Activated CD8-positive, alpha-beta memory T cell treated with anti-CD3 and anti-CD28 coated beads, Interleukin-2, amount 10 ng/mL, durations not matched to agents 7 days and 5 days (primary cell): ENCODE data around the gene GFER. TPM values are rescaled to one million over a fixed set of nuclear protein-coding genes. Genes with fewer than 3 reads are reported as not detected.

Source experiments
- ATAC-seq: fragments of 150-1000 bp; cut with Tn5 transposase; one replicate; pipeline ENCODE4 v1.10.0; 2021; ENCODE audit warnings: moderate library complexity
- CTCF ChIA-PET: fragments of 350-600 bp; sonication (Branson Sonifier 250); formaldehyde crosslinking; loops from one replicate; lab custom pipeline; 2021; ENCODE audit warnings: antibody characterized with exemption; lab: Charles Lee
- DNase-seq: peaks from one replicate; pipeline ENCODE4 v3.0.0-alpha.2; 2020
- H3K27ac Mint-ChIP-seq: one replicate; pipeline ENCODE4 v1.8.0; 2021; ENCODE audit warnings: mild to moderate bottlenecking, mixed read lengths
- H3K27me3 Mint-ChIP-seq: one replicate; pipeline ENCODE4 v1.8.0; 2021; ENCODE audit warnings: mixed read lengths
- H3K36me3 Mint-ChIP-seq: one replicate; pipeline ENCODE4 v1.8.0; 2021; ENCODE audit warnings: mild to moderate bottlenecking, mixed read lengths
- H3K4me1 Mint-ChIP-seq: one replicate; pipeline ENCODE4 v1.8.0; 2021; ENCODE audit warnings: mixed read lengths
- H3K4me3 Mint-ChIP-seq: one replicate; pipeline ENCODE4 v1.8.0; 2021; ENCODE audit warnings: mild to moderate bottlenecking, moderate library complexity, mixed read lengths
- H3K9me3 Mint-ChIP-seq: one replicate; pipeline ENCODE4 v1.8.0; 2022; ENCODE audit warnings: low read depth, mixed read lengths
- total RNA-seq, 2 experiments: library from RNA; stranded (reverse); gene quantifications; one replicate each; pipeline ENCODE4 v1.2.3, GENCODE V29; 2021

The GFER gene
- total RNA-seq, 2 experiments from 2014 or later = 33.5 to 40.9 TPM

DNA sequence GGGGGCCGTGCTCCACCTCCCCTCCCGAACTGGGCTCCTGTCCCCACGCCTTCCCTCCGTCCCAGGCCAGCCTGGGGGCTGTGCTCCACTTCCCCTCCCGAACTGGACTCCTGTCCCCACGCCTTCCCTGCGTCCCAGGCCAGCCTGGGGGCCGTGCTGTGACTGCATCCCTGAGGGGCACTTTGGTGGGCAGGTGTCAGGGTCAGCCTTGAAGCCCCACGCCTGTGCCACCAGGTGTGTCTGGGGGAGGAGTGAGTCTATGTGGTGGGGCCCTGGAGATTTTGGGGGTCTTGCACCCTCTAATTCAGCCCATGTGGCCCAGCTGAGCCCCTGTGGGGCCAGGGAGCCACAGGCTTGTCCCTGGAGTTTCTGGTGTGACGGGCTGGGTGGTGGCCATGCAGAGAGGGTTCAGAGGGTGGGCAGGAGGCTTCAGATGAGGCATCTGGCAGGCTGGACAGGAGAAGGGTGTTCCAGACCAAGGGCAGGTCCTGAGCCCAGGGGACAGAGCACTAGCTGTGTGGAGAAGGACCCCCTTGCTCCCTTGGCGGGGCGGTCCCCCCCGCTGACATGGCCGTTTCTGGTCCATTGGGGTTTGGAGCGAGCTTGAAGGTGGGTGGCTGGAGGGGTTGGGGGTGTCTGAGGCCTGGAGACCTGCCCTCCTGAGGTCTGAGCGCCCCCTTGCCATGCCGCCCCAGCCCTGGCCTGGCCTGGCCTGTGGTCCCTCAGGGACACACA lies 50.9 kb downstream of the GFER start:
- ATAC-seq (no peak), DNase-seq (no peak)
- no peak overlapping the region for H3K4me3 Mint-ChIP-seq
- no peaks in the 10 kb centered on the region for H3K9me3 Mint-ChIP-seq
- no peaks in the 10 kb centered on the region for H3K27me3 Mint-ChIP-seq
- H3K27ac Mint-ChIP-seq = no peak overlapping the region
- CTCF ChIA-PET = no interaction called here
- no peaks in the 10 kb centered on the region for H3K36me3 Mint-ChIP-seq
- no peaks in the 10 kb centered on the region for H3K4me1 Mint-ChIP-seq

- CTCF ChIA-PET = no interaction called here
- no peak overlapping the region for H3K27ac Mint-ChIP-seq
- no peak for DNase-seq
Measured at GRCh38 chr16:2035431-2036199, 51.6 kb downstream of the GFER start.

DNA sequence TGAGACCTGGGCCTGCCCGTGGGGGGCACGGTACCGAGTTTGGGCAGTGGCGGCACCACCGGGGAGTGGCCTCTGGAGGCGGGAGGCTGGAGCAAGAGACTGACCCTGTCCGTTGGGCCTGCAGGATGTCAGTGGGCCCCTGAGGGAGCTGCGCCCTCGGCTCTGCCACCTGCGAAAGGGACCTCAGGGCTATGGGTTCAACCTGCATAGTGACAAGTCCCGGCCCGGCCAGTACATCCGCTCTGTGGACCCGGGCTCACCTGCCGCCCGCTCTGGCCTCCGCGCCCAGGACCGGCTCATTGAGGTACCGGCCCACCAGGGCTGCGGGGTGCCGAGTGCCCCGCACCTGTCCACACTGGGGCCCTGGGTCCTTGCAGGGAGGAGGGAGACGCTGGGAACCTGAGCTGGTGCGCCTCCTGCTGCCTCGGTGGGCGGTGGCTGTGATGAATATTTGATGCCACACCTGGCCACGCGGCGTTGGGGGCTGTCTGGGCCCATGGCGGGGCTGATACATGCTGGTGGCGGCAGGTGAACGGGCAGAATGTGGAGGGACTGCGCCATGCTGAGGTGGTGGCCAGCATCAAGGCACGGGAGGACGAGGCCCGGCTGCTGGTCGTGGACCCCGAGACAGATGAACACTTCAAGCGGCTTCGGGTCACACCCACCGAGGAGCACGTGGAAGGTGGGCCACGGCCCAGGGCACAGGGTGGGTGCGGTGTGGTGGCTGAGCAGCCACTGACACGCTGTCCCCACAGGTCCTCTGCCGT lies 52.4 kb downstream of the GFER start:
- CTCF ChIA-PET = no interaction called here

More at GRCh38 chr16:2035431-2036199, 51.6 kb downstream of the GFER start:
- H3K4me3 Mint-ChIP-seq = no peak overlapping the region
- no peaks in the 10 kb centered on the region for H3K36me3 Mint-ChIP-seq
- H3K27me3 Mint-ChIP-seq = no peaks in the 10 kb centered on the region
- H3K4me1 Mint-ChIP-seq = no peaks in the 10 kb centered on the region
- no peak for ATAC-seq
- H3K9me3 Mint-ChIP-seq = no peaks in the 10 kb centered on the region

DNA sequence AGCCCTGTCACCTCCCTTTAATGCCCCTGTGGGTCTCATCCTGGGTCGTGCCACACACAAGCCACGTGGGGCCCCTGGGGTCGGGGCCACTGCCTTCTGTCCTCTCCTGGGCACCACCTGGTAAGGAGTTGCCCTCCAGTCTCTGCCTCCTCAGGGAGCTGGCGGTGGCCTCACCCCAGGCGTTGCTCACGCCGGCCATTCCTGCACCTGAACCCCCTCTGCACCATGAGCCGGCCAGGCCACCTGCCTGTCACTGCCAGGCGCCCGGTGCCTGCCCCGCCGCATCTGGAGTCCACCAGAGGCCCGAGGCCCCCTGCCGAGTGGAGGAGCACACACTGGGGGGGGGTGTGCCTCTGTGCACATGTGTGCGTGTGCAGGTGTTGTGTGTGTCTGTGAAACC lies 53.1 kb downstream of the GFER start:
- no peaks in the 10 kb centered on the region for H3K27me3 Mint-ChIP-seq
- H3K36me3 Mint-ChIP-seq = no peaks in the 10 kb centered on the region
- H3K27ac Mint-ChIP-seq = no peak overlapping the region
- ATAC-seq (no peak), DNase-seq (no peak)
- H3K9me3 Mint-ChIP-seq = no peaks in the 10 kb centered on the region
- CTCF ChIA-PET = no interaction called here
- H3K4me3 Mint-ChIP-seq = no peak overlapping the region
- no peaks in the 10 kb centered on the region for H3K4me1 Mint-ChIP-seq

More for the DNA sequence above, 52.4 kb downstream of the GFER start:
- Mint-ChIP-seq H3K36me3 (no peaks in the 10 kb centered on the region), H3K27ac (no peak overlapping the region), H3K9me3 (no peaks in the 10 kb centered on the region), H3K4me1 (no peaks in the 10 kb centered on the region), H3K27me3 (no peaks in the 10 kb centered on the region), H3K4me3 (no peak overlapping the region)
- DNase-seq (no peak), ATAC-seq (no peak)

Other genes starting within 250 kb of the GFER start
- 10 to 100 TPM; 46.0 to 50.4 TPM for gene NME3, start 212.7 kb upstream of the GFER start, total RNA-seq
- gene EME2, start 211.4 kb upstream of the GFER start, total RNA-seq = 10 to 100 TPM; 22.3 to 34.6 TPM
- gene MRPS34, start 211.1 kb upstream of the GFER start, total RNA-seq = 100 to 1,000 TPM; 134 to 154 TPM
- gene SPSB3, start 201.6 kb upstream of the GFER start, total RNA-seq = 10 to 100 TPM; 35.7 to 36.5 TPM
- gene NUBP2, start 201.2 kb upstream of the GFER start, total RNA-seq = 10 to 100 TPM; 52.5 to 64.0 TPM
- gene IGFALS, start 190.5 kb upstream of the GFER start, total RNA-seq = not detected
- 10 to 100 TPM; 44.1 to 44.2 TPM for gene HAGH, start 157.4 kb upstream of the GFER start, total RNA-seq
- gene FAHD1, start 157.0 kb upstream of the GFER start, total RNA-seq = 10 to 100 TPM; 11.3 to 12.9 TPM
- not detected for gene MEIOB, start 112.0 kb upstream of the GFER start, total RNA-seq
- not detected for gene HS3ST6, start 65.8 kb upstream of the GFER start, total RNA-seq
- gene MSRB1, start 41.0 kb upstream of the GFER start, total RNA-seq = 10 to 100 TPM; 14.5 to 19.8 TPM
- gene RPL3L, start 29.5 kb upstream of the GFER start, total RNA-seq = under 1 TPM in 1 of 2 experiments, not detected in 1; 0.42 TPM
- gene NDUFB10, start 24.7 kb upstream of the GFER start, total RNA-seq = 100 to 1,000 TPM; 148 to 158 TPM
- 1,000 to 10,000 TPM; 2,823 to 3,048 TPM for gene RPS2, start 19.4 kb upstream of the GFER start, total RNA-seq
- not detected for gene RNF151, start 17.3 kb upstream of the GFER start, total RNA-seq
- 10 to 100 TPM; 41.9 to 42.3 TPM for gene TBL3, start 12.1 kb upstream of the GFER start, total RNA-seq
- under 1 TPM in 1 of 2 experiments, not detected in 1; 0.26 TPM for gene NOXO1, start 2.7 kb upstream of the GFER start, total RNA-seq
- gene SYNGR3, start 5.8 kb downstream of the GFER start, total RNA-seq = 10 to 100 TPM in 1 of 2 experiments, 1 to 10 TPM in 1; 6.4 to 17.6 TPM
- gene ZNF598, start 25.6 kb downstream of the GFER start, total RNA-seq = 10 to 100 TPM; 76.2 to 94.5 TPM
- 1 to 10 TPM; 1.1 to 6.3 TPM for gene NPW, start 35.6 kb downstream of the GFER start, total RNA-seq
- gene NHERF2, start 42.7 kb downstream of the GFER start, total RNA-seq = 1 to 10 TPM; 1.3 to 2.2 TPM
- 10 to 100 TPM; 34.3 to 37.5 TPM for gene NTHL1, start 63.6 kb downstream of the GFER start, total RNA-seq
- 100 to 1,000 TPM; 101 to 115 TPM for gene TSC2, start 63.8 kb downstream of the GFER start, total RNA-seq
- 100 to 1,000 TPM in 1 of 2 experiments, 10 to 100 TPM in 1; 60.1 to 100 TPM for gene PKD1, start 151.7 kb downstream of the GFER start, total RNA-seq
- gene RAB26, start 164.4 kb downstream of the GFER start, total RNA-seq = under 1 TPM; 0.68 to 0.70 TPM
- gene TRAF7, start 171.6 kb downstream of the GFER start, total RNA-seq = 10 to 100 TPM; 59.5 to 72.9 TPM
- under 1 TPM in 1 of 2 experiments, not detected in 1; 0.09 TPM for gene CASKIN1, start 212.4 kb downstream of the GFER start, total RNA-seq
- 10 to 100 TPM; 38.9 to 45.7 TPM for gene MLST8, start 221.3 kb downstream of the GFER start, total RNA-seq
- 10 to 100 TPM; 13.2 to 20.4 TPM for gene BRICD5, start 226.7 kb downstream of the GFER start, total RNA-seq
- 10 to 100 TPM; 29.8 to 34.8 TPM for gene PGP, start 230.6 kb downstream of the GFER start, total RNA-seq
- gene E4F1, start 239.4 kb downstream of the GFER start, total RNA-seq = 10 to 100 TPM; 31.3 to 37.1 TPM